GM19463 (cell line): Measurements from ENCODE around the gene BICDL1.
"Not testable (repeated sequence)": the region's sequence is repeated elsewhere in the genome, so short reads cannot be mapped to it uniquely, and the experiment has no call there.

ENCODE experiments used
- ATAC-seq: cut with Tn5 transposase; IDR thresholded peaks from one replicate; pipeline ENCODE4 v1.9.1; 2021; ENCODE audit warnings: mild to moderate bottlenecking, moderate library complexity; ENCODE audit not compliant: unreplicated experiment

Gene BICDL1

DNA sequence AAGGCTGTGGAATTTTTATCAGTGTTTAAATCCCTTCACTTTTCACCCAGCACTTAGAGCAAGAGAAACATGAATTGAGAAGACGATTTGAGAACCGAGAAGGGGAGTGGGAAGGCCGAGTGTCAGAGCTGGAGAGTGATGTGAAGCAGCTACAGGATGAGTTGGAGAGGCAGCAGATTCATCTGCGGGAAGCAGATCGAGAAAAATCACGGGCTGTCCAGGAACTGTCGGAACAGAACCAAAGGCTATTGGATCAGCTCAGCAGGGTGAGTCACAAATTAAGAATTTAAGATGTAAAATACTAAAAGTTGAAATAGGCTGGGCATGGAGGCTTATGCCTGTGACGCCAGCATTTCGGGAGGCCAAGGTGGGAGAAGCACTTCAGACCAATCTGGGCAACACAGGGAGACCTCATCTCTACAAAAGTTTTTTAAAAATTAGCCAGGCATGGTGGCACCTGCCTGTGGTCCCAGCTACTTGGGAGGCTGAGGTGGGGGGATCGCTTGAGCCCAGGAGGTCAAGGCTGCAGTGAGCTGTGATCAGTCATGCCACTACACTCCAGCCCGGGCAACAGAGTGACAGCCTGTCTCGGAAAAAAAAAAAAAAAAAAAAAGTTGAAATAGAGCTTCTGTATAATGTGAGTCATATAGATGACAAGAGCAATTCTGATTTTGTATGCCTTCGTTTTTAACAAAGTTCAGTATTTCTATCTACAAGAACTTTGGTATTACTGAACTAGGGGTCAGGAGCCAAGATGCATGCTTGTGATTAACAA, 9.6 kb downstream of the BICDL1 start:
- no peak for ATAC-seq

DNA sequence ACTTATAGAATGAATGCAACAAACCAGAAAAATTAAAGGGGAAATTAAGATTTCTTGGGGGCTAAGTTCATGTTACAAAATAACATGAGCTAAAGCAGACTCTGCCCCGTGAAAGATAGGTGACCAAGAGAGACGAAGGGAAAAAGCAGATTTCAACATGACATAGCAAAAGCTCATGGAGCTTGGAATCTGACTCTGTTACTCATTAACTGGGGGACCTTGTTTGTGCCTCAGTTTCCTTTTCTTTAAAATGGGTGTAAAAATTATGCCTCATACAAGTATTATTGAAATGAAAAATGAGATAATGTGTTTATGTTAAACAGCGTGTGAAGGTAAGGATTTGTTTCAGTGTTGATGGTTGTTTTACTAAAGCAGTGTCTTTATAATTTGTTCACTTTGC, 11.5 kb downstream of the BICDL1 start:
- ATAC-seq: no peak

DNA sequence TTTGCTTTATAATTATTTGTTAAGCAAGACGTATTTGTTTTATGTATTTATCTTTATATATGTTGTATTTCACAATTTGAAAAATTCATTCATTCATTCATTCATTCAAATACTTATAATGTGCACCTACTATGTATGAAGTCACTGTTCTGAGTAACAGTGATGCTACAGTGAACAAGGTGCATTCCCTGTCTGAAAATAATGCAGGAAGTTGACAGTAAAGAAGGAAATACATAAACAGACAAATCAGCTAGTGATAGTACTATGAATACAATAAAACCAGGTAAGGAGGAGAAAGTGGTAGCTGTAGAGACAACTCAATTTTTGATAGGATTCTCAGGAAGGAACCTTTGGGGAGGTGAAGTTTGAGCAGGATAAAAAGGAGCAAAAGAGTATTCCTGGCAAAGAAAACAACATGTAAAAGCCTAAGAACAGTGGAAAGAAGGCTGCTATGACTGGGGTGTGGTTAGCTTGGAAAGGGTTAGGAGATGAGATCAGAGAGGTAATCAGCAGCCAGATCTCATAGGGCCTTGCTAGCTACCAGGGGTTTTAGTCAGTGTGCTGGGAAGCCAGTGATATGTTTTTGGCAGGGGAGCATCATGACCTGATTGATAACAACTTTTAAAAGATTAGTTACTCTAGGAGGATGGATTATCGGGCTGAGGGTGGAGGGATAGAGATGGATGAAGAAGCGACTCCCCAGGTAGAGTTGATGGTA, 17.4 kb downstream of the BICDL1 start:
- ATAC-seq: no peak

DNA sequence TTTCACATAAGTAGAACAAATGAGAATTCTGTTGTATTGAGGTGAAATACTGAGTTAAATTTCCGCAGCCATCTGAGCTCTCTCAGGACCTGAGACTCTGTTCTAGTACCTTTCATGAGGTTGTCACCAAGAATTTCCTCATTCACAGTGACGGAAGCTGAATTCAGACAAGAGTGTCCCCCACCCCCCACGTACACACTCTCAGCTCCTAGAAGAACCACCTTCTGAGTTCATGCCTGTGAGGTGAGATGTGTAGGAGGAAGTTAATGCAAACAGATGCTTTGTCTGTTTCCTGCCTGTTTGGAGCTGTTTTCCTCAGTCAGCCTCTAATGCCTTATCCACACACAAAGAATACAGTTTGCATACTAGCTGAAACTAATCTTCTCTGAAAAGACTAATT, 18.2 kb downstream of the BICDL1 start:
- ATAC-seq: no peak

DNA sequence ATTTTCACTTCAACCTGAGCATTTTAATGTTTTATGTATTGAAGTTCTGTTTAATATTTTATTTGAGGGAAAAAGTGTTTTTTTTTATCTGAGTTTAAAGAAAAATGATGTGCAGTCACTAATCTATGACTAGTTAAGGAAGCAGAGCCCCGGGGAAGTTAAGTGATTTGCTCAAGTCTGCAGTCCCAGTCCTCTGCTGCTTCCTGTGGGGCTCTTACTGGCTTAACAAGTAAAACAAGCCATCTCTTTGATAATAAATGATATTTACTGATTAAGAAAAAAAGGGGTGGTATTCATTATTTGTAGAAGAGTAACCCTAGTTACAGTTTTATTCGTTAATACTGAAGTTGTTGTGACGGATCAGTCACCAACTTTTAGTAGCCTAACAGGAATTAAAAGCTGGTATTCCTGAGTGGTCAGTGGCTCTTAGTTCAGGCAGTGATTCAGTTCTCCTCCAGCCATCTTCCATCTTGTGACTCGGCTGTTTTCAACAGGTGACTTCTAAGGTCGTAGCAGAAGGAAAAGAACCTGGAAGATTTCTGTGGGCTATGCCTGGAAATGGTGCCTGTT, 21.7 kb downstream of the BICDL1 start:
- no peak for ATAC-seq

DNA sequence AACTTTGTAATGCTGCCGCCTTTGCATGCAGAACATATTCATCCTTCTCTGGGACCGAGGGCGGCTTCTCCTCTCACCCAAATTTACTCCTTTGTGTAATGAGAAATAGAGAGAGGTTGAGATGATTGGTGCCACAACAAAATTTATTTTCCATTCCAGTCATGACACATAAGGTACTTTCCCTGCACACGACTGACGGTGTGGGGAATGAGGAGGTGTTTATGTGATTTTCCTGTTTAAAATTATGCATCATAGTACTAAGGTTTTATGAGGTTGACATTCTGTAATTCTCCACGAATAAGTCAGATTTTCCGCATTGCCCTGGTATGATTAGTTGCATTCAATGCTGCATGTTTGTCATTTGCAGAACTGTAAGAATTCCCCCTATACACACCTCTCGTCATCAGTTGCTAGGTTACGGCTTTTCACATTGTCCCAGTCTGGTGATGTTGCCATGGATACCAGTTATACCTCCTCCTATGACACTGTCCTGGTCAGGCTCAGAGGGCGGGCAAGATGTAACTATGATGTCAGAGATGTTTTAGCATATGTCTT, 23.1 kb downstream of the BICDL1 start:
- peak; percentile 83 for ATAC-seq

DNA sequence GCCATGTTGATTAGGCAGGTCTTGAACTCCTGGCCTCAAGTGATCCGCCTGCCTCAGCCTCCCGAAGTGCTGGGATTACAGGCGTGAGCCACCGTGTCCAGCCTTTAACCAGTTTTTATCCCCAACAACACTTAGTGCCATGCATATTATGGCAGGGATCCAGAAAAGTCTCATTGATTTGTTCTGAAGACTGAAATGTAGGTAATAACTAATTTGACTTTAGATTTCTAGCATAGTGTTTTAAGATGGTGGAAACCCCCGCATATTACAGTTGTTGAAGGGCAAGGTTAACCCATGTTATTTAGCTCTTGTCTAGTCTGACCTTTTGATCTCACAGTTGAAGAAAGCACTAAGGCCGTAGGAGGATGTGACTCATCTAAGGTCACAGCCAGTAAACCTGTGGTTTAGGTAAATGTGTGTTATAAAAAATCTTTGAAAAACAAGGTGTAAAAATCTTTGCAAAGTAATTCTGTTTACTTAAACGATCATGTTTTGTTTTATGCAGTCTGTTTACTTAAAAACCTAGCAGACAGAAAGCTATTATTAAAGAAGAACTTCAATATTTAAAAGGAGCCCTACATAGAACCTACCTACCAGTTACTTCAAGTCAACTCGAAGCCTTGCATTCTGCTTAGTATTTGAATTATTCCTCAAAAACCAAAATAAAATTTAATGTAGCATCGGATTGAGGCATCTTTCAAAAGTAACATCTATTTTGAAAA, 24.8 kb downstream of the BICDL1 start:
- peak; percentile 60 for ATAC-seq

DNA sequence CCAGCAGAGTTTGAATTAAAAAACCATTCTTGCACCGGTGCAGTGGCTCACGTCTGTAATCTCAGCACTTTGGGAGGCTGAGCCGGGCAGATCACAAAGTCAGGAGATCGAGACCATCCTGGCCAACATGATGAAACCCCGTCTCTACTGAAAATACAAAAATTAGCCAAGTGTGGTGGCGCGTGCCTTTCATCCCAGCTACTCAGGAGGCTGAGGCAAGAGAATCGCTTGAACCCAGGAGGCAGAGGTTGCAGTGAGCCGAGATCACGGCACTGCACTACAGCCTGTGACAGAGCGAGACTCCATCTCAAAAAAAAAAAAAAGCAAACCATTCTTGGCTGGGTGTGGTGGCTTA, 25.3 kb downstream of the BICDL1 start:
- ATAC-seq: not testable (repeated sequence)

DNA sequence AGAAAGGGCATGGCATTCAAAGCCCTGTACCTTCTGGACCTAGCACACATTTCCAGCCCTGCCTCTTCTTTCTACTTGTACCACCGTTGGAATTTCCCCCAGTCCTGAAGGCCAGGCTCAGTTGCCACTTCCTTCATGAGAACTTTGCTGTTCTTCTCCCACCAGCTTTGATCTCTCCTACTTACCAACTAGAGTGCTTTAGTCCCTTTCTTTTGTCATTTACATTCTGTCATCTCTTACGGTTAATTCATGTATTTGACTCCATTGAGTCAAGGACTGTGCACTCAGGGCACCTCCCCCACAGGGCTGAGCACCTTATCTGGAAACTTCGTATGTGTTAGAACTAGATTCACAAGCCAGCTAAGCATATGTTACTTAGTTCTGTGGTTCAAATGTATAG, 26.3 kb downstream of the BICDL1 start:
- ATAC-seq: no peak

DNA sequence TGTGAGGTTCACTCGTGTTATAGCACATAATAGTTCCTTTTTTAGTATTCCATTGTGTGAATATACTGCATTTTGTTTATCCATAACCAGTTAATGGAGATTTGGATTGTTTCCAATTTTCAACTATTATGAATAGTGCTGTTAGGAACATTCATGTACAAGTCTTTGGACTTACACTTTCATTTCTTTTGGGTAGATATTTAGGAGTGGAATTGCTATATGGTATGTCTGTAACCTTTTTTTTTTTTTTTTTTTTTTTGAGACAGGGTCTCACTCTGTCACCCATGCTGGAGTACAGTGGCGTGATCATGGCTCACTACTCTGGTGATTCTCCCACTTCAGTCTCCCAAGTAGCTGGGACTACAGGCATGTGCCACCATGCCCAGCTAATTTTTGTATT, 27.2 kb downstream of the BICDL1 start:
- ATAC-seq: not testable (repeated sequence)

DNA sequence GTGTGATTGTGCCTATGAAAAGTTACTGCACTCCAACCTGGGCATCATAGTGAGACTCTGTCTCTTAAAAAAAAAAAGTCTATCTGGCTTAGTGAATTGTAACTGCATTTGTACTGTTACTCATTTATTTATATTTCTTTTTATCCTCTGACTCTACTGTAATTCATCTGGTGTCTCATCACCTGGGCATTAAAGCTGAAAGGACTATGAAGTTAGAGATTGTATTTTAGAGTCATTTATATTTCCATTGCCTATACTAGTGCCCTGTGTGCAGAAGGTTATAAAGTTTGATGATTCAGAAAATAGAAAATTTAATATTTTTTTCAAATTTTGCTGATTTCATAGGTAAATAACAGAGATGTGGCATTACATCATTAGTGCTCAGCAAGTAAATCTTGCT, 30.2 kb downstream of the BICDL1 start:
- no peak for ATAC-seq

DNA sequence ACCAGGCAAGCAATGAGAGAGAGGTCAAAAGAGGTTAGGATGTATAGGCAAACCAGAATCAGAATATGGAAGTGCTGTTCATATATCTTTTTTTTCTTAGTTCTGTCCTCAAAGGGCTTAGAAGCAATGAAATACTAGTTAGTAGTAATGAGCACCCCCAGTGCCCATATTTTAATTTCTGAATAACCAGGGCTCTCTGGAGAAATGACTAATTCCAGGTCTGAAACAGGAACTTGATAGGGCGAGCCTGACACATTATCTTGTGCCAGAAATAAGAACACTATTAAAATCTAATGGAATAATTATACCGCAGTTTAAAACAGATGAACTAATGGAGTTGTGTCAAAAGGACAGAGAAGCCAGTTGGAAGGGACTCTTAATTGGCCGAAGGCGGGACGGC, 30.9 kb downstream of the BICDL1 start:
- ATAC-seq: no peak

DNA sequence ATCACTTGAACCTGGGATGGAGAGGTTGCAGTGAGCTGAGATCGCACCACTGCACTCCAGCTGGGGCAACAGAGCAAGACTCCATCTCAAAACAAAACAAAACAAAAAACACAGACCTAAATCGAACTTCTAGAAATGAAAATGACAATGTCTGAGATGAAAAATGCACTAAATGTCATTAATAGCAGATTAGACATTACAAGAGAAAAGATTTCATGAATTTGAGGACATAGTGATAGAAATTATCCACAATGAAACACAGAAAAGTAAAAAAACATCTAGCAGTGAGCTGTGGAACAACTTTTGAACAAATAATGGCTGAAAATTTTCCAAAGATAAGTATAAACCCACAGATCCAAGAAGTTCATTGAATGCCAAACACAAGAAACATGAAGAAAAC, 35.2 kb downstream of the BICDL1 start:
- ATAC-seq: no peak

DNA sequence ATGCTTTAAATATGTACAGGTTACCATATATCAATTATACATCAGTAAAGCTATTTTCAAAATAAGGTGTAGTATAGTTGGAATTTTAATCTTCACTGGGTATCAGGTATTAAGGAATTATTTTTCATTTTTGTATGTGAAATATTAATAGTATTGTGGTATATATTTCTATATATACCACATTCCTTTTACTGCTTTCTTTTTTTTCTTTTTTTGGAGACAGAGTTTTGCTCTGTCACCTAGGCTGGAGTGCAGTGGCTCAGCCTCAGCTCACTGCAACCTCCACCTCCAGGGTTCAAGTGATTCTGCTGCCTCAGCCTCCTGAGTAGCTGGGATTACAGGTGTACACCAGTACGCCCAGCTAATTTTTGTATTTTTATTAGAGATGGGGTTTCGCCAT, 36.6 kb downstream of the BICDL1 start:
- no peak for ATAC-seq

DNA sequence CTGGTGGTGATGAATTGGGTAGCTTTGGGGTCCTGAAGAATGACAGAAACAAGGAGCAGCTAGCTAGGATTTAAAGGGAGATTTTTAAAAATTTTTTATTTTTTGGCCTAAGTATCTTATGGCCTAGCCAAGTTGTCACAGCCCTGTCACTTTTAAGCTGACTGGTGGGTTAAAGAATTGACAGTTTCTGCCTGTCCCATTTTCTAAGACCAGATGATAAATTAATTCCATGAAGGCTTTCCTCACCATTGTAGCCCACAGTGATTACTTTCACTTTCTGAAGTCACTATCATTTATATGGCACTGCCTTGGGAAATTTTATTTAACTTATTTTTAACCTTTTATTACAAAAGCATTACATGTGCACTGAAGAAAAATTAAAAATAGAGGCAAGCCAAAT, 43.2 kb downstream of the BICDL1 start:
- ATAC-seq: no peak

DNA sequence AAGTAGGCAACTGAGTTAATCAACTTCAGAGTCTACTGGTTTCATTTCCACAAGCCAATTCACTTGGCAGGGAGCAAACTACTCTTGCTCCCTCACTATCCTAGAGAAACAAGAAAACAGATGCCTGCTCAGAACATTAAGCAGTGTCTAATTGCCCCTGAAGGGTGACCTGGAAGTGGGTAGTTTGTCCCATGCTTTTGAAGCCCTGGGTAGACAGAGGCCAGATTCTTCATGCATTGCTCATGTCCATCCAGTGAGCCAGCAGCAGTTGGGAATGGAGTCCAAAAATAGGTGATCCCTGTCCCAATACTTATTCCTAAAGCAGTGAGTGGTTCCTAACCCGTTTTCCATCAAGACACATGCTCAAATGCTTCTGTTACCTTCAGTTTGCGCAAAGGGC, 48.8 kb downstream of the BICDL1 start:
- ATAC-seq: no peak

DNA sequence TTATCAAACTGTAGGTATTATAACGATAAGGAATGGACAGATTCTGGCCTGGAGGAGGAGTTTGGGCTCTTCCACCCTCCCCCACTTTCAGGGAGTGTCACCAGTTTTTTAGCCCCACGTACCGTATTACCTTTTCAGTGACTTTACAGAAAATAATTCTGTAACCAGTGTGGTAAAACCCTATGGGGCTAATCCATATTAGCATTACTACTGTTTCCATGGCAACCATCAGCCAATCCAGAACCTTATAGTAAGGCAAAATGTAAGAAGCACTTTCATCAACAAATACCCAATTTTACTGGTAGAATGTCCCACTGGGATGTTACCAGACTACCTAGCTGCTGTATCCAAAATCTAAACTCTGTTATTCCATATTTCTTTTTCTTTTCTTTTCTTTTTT, 50.7 kb downstream of the BICDL1 start:
- ATAC-seq: no peak

DNA sequence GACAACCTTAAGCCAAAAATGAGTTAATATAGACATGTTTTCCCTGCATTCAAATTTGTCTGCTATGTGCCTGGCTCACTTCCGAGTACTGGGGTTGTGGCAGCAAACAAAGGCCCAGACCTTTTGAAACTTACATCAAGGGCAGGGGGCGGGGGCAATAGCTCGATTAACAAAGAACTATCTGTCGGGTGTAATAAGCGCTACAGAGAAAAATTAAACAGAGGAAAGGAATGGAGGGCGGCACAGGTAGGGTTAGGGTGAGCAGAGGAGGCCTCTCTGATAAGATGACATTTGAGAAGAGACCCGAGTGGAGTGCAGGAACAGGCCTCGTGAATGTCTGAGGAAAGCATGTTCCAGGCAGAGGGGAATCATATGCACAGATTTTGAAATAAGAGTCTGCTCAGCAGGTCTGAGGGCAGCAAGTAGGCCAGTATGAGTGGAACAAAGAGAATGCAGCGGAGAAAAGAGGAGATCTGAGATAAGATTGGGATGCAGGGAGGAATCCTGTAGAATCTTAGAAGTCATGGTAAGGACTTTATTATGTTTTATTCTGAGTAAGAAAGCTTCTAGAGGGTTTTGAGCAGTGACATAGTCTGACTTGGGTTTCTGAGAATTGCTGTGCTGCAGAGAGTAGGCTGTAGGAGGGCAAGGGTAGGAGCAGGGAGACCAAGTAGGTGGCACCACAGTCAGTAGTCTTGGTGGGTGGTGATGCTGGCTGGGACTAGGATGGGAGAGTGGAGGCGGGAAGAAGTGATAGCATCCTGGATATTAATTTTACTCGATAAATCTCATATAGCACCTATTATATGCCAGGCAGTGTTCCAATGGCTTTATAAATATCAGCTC, 52.6 kb downstream of the BICDL1 start:
- no peak for ATAC-seq

DNA sequence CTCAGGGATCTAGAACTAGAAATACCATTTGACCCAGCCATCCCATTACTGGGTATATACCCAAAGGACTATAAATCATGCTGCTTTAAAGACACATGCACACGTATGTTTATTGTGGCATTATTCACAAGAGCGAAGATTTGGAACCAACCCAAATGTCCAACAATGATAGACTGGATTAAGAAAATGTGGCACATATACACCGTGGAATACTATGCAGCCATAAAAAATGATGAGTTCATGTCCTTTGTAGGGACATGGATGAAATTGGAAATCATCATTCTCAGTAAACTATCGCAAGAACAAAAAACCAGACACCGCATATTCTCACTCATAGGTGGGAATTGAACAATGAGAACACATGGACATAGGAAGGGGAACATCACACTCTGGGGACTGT, 56.3 kb downstream of the BICDL1 start:
- ATAC-seq: not testable (repeated sequence)

DNA sequence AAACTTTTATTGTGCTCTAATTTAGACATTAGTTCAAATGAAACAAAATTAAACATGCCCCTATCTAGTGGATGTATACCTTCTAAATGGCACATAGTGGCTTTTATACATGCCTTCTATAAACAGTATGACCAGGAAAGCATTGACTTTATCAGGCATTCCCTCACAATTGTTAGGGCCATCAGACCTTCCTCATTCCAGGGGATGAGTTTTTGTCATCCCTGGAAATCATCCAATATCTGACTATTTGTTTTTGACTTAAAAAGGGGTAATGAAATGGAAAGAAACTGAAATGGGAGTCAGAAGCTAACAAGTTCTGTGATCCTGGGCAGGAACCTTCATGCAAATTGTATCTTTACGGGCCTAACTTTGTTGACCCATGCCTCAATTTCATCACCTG, 58.0 kb downstream of the BICDL1 start:
- ATAC-seq: no peak
